ENCODE measurements around the gene BTBD16.

The BTBD16 gene

GRCh38 chr10:122325235-122325634, 54.1 kb downstream of the BTBD16 start:
- Histone ChIP-seq H3K4me3 (ENCODE audit: severe bottlenecking) (no peak overlapping the region), H3K36me3 (ENCODE audit: low read depth) (no peaks in the 10 kb centered on the region), H3K4me1 (ENCODE audit: insufficient read depth, poor library complexity, severe bottlenecking) (peaks cover 18% of the 10 kb centered on the region), H3K27ac (ENCODE audit: poor library complexity, severe bottlenecking) (no peak overlapping the region), H3K27me3 (ENCODE audit: insufficient read depth, poor library complexity, severe bottlenecking) (no peaks in the 10 kb centered on the region), H3K9me3 (ENCODE audit: severe bottlenecking) (no peaks in the 10 kb centered on the region)
- no peak for ATAC-seq (ENCODE audit: low read depth)
- DNase-seq (ENCODE audit: low spot score), result no peak
- TF ChIP-seq CTCF (IDR thresholded peaks at IDR 0.05; ENCODE audit: poor library complexity, severe bottlenecking), result no peak

GRCh38 chr10:122326385-122326784, 55.3 kb downstream of the BTBD16 start:
- DNase-seq (ENCODE audit: low spot score) (no peak), ATAC-seq (ENCODE audit: low read depth) (no peak)
- H3K27me3 ChIP-seq (ENCODE audit: insufficient read depth, poor library complexity, severe bottlenecking), result no peaks in the 10 kb centered on the region
- H3K9me3 ChIP-seq (ENCODE audit: severe bottlenecking), result no peaks in the 10 kb centered on the region
- H3K4me3 ChIP-seq (ENCODE audit: severe bottlenecking), result no peak overlapping the region
- peaks cover 18% of the 10 kb centered on the region for H3K4me1 ChIP-seq (ENCODE audit: insufficient read depth, poor library complexity, severe bottlenecking)
- no peaks in the 10 kb centered on the region for H3K36me3 ChIP-seq (ENCODE audit: low read depth)
- H3K27ac ChIP-seq (ENCODE audit: poor library complexity, severe bottlenecking), result no peak overlapping the region
- TF ChIP-seq CTCF (IDR thresholded peaks at IDR 0.05; ENCODE audit: poor library complexity, severe bottlenecking), result no peak

- DNase-seq (ENCODE audit: low spot score) (no peak), ATAC-seq (ENCODE audit: low read depth) (no peak)
- Histone ChIP-seq H3K27me3 (ENCODE audit: insufficient read depth, poor library complexity, severe bottlenecking) (no peaks in the 10 kb centered on the region), H3K36me3 (ENCODE audit: low read depth) (no peaks in the 10 kb centered on the region), H3K9me3 (ENCODE audit: severe bottlenecking) (no peaks in the 10 kb centered on the region), H3K4me1 (ENCODE audit: insufficient read depth, poor library complexity, severe bottlenecking) (peaks cover 18% of the 10 kb centered on the region), H3K4me3 (ENCODE audit: severe bottlenecking) (no peak overlapping the region), H3K27ac (ENCODE audit: poor library complexity, severe bottlenecking) (no peak overlapping the region)
- TF ChIP-seq CTCF (IDR thresholded peaks at IDR 0.05; ENCODE audit: poor library complexity, severe bottlenecking), result no peak
Observed at GRCh38 chr10:122326806-122327205, 55.7 kb downstream of the BTBD16 start.

- no peaks in the 10 kb centered on the region for H3K9me3 ChIP-seq (ENCODE audit: severe bottlenecking)
- DNase-seq (ENCODE audit: low spot score) (no peak), ATAC-seq (ENCODE audit: low read depth) (no peak)
- H3K27me3 ChIP-seq (ENCODE audit: insufficient read depth, poor library complexity, severe bottlenecking), result no peaks in the 10 kb centered on the region
- H3K27ac ChIP-seq (ENCODE audit: poor library complexity, severe bottlenecking), result no peak overlapping the region
- H3K36me3 ChIP-seq (ENCODE audit: low read depth), result no peaks in the 10 kb centered on the region
- H3K4me3 ChIP-seq (ENCODE audit: severe bottlenecking), result no peak overlapping the region
- no peak for TF ChIP-seq CTCF (IDR thresholded peaks at IDR 0.05; ENCODE audit: poor library complexity, severe bottlenecking)
- H3K4me1 ChIP-seq (ENCODE audit: insufficient read depth, poor library complexity, severe bottlenecking), result peaks cover 18% of the 10 kb centered on the region
Observed at GRCh38 chr10:122327237-122328206, 56.4 kb downstream of the BTBD16 start.

- Histone ChIP-seq H3K9me3 (ENCODE audit: severe bottlenecking) (no peaks in the 10 kb centered on the region), H3K27ac (ENCODE audit: poor library complexity, severe bottlenecking) (no peak overlapping the region), H3K4me3 (ENCODE audit: severe bottlenecking) (no peak overlapping the region), H3K27me3 (ENCODE audit: insufficient read depth, poor library complexity, severe bottlenecking) (no peaks in the 10 kb centered on the region), H3K36me3 (ENCODE audit: low read depth) (no peaks in the 10 kb centered on the region), H3K4me1 (ENCODE audit: insufficient read depth, poor library complexity, severe bottlenecking) (peaks cover 10% of the 10 kb centered on the region)
- ATAC-seq (ENCODE audit: low read depth), result no peak
- no peak for TF ChIP-seq CTCF (IDR thresholded peaks at IDR 0.05; ENCODE audit: poor library complexity, severe bottlenecking)
- no peak for DNase-seq (ENCODE audit: low spot score)
Observed at GRCh38 chr10:122328676-122329075, 57.6 kb downstream of the BTBD16 start.
